NB4 (cell line): ENCODE data around the gene NRARP.

Experiments
- CTCF ChIP-seq: IDR thresholded peaks from one replicate; pipeline ENCODE4 v1.5.1; 2012; ENCODE audit warnings: low read depth, low read length
- MAX ChIP-seq: IDR thresholded peaks from 2 replicates; pipeline ENCODE4 v1.6.1; 2011; ENCODE audit warnings: low read depth, low read length
- POLR2A ChIP-seq: IDR thresholded peaks from 2 replicates; pipeline ENCODE4 v1.6.1; 2011; ENCODE audit warnings: mild to moderate bottlenecking; ENCODE audit not compliant: insufficient read length; ENCODE audit errors: extremely low read depth

GRCh38 chr9:137278721-137279711 is 23.1 kb downstream of the NRARP start:
- TF ChIP-seq POLR2A (no peak), CTCF (no peak), MAX (no peak)
